ENCODE data around the gene SYT15.
"Not testable (repeated sequence)": the region's sequence is repeated elsewhere in the genome, so short reads cannot be mapped to it uniquely, and the experiment has no call there.

DNA sequence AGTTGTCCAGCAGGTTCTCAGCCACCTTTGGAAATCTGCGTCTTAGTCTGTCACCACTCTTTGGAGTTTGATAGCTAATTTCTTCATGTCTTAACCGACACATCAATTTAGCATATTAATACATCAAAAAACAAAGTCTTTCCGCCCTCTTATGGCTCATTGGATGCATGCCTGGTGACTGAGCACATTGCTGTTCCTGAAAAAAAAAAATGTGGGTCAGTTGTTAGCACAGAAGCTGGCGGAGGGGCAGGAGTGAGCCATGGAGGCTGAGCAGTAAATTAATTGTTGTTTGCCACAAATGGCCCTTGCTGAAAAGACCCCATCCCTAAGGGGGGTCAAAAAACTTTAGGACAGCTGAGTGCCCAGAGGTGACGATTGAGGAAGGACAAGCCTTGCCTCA, 5.6 kb upstream of the SYT15 start:
- TF ChIP-seq, protein P1, sequence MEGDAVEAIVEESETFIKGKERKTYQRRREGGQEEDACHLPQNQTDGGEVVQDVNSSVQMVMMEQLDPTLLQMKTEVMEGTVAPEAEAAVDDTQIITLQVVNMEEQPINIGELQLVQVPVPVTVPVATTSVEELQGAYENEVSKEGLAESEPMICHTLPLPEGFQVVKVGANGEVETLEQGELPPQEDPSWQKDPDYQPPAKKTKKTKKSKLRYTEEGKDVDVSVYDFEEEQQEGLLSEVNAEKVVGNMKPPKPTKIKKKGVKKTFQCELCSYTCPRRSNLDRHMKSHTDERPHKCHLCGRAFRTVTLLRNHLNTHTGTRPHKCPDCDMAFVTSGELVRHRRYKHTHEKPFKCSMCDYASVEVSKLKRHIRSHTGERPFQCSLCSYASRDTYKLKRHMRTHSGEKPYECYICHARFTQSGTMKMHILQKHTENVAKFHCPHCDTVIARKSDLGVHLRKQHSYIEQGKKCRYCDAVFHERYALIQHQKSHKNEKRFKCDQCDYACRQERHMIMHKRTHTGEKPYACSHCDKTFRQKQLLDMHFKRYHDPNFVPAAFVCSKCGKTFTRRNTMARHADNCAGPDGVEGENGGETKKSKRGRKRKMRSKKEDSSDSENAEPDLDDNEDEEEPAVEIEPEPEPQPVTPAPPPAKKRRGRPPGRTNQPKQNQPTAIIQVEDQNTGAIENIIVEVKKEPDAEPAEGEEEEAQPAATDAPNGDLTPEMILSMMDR (IDR thresholded peaks at IDR 0.05) = not testable (repeated sequence)
- TF ChIP-seq POLR2A (IDR thresholded peaks at IDR 0.05) = not testable (repeated sequence)

Data from lower leg skin (tissue), 3 donors.